Activated naive CD4-positive, alpha-beta T cell treated with anti-CD3 and anti-CD28 coated beads, Interleukin-2, amount 50 U/mL, for 24 hours (primary cell): Measurements from ENCODE around the gene DERA.
"Not testable (repeated sequence)": the region's sequence is repeated elsewhere in the genome, so short reads cannot be mapped to it uniquely, and the experiment has no call there.

Source experiments
- H3K27ac Mint-ChIP-seq: one replicate; pipeline ENCODE4 v1.8.0; 2021; ENCODE audit warnings: mild to moderate bottlenecking, mixed read lengths
- H3K27me3 Mint-ChIP-seq: one replicate; pipeline ENCODE4 v1.8.0; 2021; ENCODE audit warnings: mixed read lengths
- H3K36me3 Mint-ChIP-seq: one replicate; pipeline ENCODE4 v1.8.0; 2021; ENCODE audit warnings: mixed read lengths
- H3K4me1 Mint-ChIP-seq: one replicate; pipeline ENCODE4 v1.8.0; 2021; ENCODE audit warnings: mixed read lengths
- H3K4me3 Mint-ChIP-seq: one replicate; pipeline ENCODE4 v1.8.0; 2021; ENCODE audit warnings: mild to moderate bottlenecking, mixed read lengths
- H3K9me3 Mint-ChIP-seq: one replicate; pipeline ENCODE4 v1.8.0; 2021; ENCODE audit warnings: mixed read lengths

The DERA gene

GRCh38 chr12:15997910-15998309 is 86.8 kb downstream of the DERA start:
- H3K9me3 Mint-ChIP-seq, result no peaks in the 10 kb centered on the region
- H3K27me3 Mint-ChIP-seq, result no peaks in the 10 kb centered on the region
- H3K4me3 Mint-ChIP-seq, result no peak overlapping the region
- H3K27ac Mint-ChIP-seq, result no peak overlapping the region
- peaks cover 21% of the 10 kb centered on the region for H3K36me3 Mint-ChIP-seq
- no peaks in the 10 kb centered on the region for H3K4me1 Mint-ChIP-seq

- Mint-ChIP-seq H3K9me3 (no peaks in the 10 kb centered on the region), H3K4me3 (no peak overlapping the region), H3K27ac (no peak overlapping the region), H3K27me3 (no peaks in the 10 kb centered on the region), H3K4me1 (no peaks in the 10 kb centered on the region), H3K36me3 (peaks cover 25% of the 10 kb centered on the region)
Observed at GRCh38 chr12:16002880-16003279, 91.7 kb downstream of the DERA start.

GRCh38 chr12:16003460-16003859 is 92.3 kb downstream of the DERA start:
- no peaks in the 10 kb centered on the region for H3K9me3 Mint-ChIP-seq
- H3K27ac Mint-ChIP-seq, result no peak overlapping the region

GRCh38 chr12:16006752-16007151 is 95.6 kb downstream of the DERA start:
- Mint-ChIP-seq H3K4me3 (no peak overlapping the region), H3K36me3 (peaks cover 26% of the 10 kb centered on the region), H3K27me3 (no peaks in the 10 kb centered on the region), H3K4me1 (no peaks in the 10 kb centered on the region), H3K27ac (no peak overlapping the region), H3K9me3 (no peaks in the 10 kb centered on the region)

More at GRCh38 chr12:16003460-16003859, 92.3 kb downstream of the DERA start:
- Mint-ChIP-seq H3K4me3 (no peak overlapping the region), H3K27me3 (no peaks in the 10 kb centered on the region), H3K4me1 (no peaks in the 10 kb centered on the region), H3K36me3 (peaks cover 25% of the 10 kb centered on the region)

- Mint-ChIP-seq H3K9me3 (no peaks in the 10 kb centered on the region), H3K27me3 (no peaks in the 10 kb centered on the region), H3K4me3 (no peak overlapping the region), H3K4me1 (no peaks in the 10 kb centered on the region), H3K36me3 (peaks cover 32% of the 10 kb centered on the region), H3K27ac (no peak overlapping the region)
Observed at GRCh38 chr12:16008421-16008824, 97.3 kb downstream of the DERA start.

- peaks cover 46% of the 10 kb centered on the region for H3K36me3 Mint-ChIP-seq
- H3K4me1 Mint-ChIP-seq, result no peaks in the 10 kb centered on the region
- H3K27ac Mint-ChIP-seq, result no peak overlapping the region
- H3K27me3 Mint-ChIP-seq, result no peaks in the 10 kb centered on the region
- H3K4me3 Mint-ChIP-seq, result no peak overlapping the region
- no peaks in the 10 kb centered on the region for H3K9me3 Mint-ChIP-seq
Observed at GRCh38 chr12:16012117-16012516, 101.0 kb downstream of the DERA start.

- H3K4me1 Mint-ChIP-seq, H3K9me3 Mint-ChIP-seq, H3K4me3 Mint-ChIP-seq, H3K27me3 Mint-ChIP-seq, H3K27ac Mint-ChIP-seq: not testable (repeated sequence)
- H3K36me3 Mint-ChIP-seq, result peaks cover 49% of the 10 kb centered on the region
Observed at GRCh38 chr12:16013722-16014121, 102.6 kb downstream of the DERA start.

- peaks cover 52% of the 10 kb centered on the region for H3K36me3 Mint-ChIP-seq
- not testable (repeated sequence) for H3K4me3 Mint-ChIP-seq, H3K9me3 Mint-ChIP-seq
Observed at GRCh38 chr12:16014394-16014793, 103.3 kb downstream of the DERA start.

GRCh38 chr12:16016748-16017147 is 105.6 kb downstream of the DERA start:
- Mint-ChIP-seq H3K36me3 (peaks cover 62% of the 10 kb centered on the region), H3K4me1 (no peaks in the 10 kb centered on the region), H3K27ac (no peak overlapping the region), H3K4me3 (no peak overlapping the region), H3K27me3 (no peaks in the 10 kb centered on the region), H3K9me3 (peaks cover 22% of the 10 kb centered on the region)

More at GRCh38 chr12:16014394-16014793, 103.3 kb downstream of the DERA start:
- H3K27me3 Mint-ChIP-seq, H3K4me1 Mint-ChIP-seq, H3K27ac Mint-ChIP-seq: not testable (repeated sequence)

- Mint-ChIP-seq H3K36me3 (peaks cover 61% of the 10 kb centered on the region), H3K9me3 (peaks cover 22% of the 10 kb centered on the region), H3K4me3 (no peak overlapping the region), H3K27me3 (no peaks in the 10 kb centered on the region), H3K4me1 (no peaks in the 10 kb centered on the region), H3K27ac (no peak overlapping the region)
Observed at GRCh38 chr12:16018306-16018705, 107.2 kb downstream of the DERA start.

GRCh38 chr12:16019136-16019535 is 108.0 kb downstream of the DERA start:
- H3K36me3 Mint-ChIP-seq, result peaks cover 58% of the 10 kb centered on the region
- no peak overlapping the region for H3K27ac Mint-ChIP-seq
- H3K9me3 Mint-ChIP-seq, result peaks cover 28% of the 10 kb centered on the region
- H3K4me3 Mint-ChIP-seq, result no peak overlapping the region
- H3K4me1 Mint-ChIP-seq, result no peaks in the 10 kb centered on the region
- no peaks in the 10 kb centered on the region for H3K27me3 Mint-ChIP-seq

- Mint-ChIP-seq H3K9me3 (peaks cover 28% of the 10 kb centered on the region), H3K27ac (no peak overlapping the region), H3K27me3 (no peaks in the 10 kb centered on the region), H3K4me1 (no peaks in the 10 kb centered on the region), H3K4me3 (no peak overlapping the region), H3K36me3 (peaks cover 51% of the 10 kb centered on the region)
Observed at GRCh38 chr12:16020031-16020430, 108.9 kb downstream of the DERA start.

- Mint-ChIP-seq H3K9me3 (peaks cover 28% of the 10 kb centered on the region), H3K27me3 (no peaks in the 10 kb centered on the region), H3K4me1 (no peaks in the 10 kb centered on the region), H3K27ac (no peak overlapping the region), H3K36me3 (peaks cover 43% of the 10 kb centered on the region), H3K4me3 (no peak overlapping the region)
Observed at GRCh38 chr12:16021026-16021425, 109.9 kb downstream of the DERA start.

GRCh38 chr12:16021676-16022075 is 110.5 kb downstream of the DERA start:
- no peak overlapping the region for H3K27ac Mint-ChIP-seq
- H3K4me1 Mint-ChIP-seq, result no peaks in the 10 kb centered on the region
- H3K36me3 Mint-ChIP-seq, result peaks cover 39% of the 10 kb centered on the region
- peaks cover 28% of the 10 kb centered on the region for H3K9me3 Mint-ChIP-seq
- H3K4me3 Mint-ChIP-seq, result no peak overlapping the region
- no peaks in the 10 kb centered on the region for H3K27me3 Mint-ChIP-seq

- Mint-ChIP-seq H3K9me3 (peaks cover 6% of the 10 kb centered on the region), H3K36me3 (peaks cover 24% of the 10 kb centered on the region), H3K4me1 (no peaks in the 10 kb centered on the region), H3K27ac (no peak overlapping the region), H3K4me3 (no peak overlapping the region), H3K27me3 (no peaks in the 10 kb centered on the region)
Observed at GRCh38 chr12:16027002-16027401, 115.9 kb downstream of the DERA start.

GRCh38 chr12:16030744-16031143 is 119.6 kb downstream of the DERA start:
- H3K36me3 Mint-ChIP-seq, result peaks cover 25% of the 10 kb centered on the region

GRCh38 chr12:16034136-16034817 is 123.1 kb downstream of the DERA start:
- Mint-ChIP-seq H3K27ac (no peak overlapping the region), H3K9me3 (no peaks in the 10 kb centered on the region), H3K27me3 (no peaks in the 10 kb centered on the region), H3K4me1 (no peaks in the 10 kb centered on the region), H3K36me3 (peaks cover 32% of the 10 kb centered on the region), H3K4me3 (no peak overlapping the region)

More at GRCh38 chr12:16030744-16031143, 119.6 kb downstream of the DERA start:
- Mint-ChIP-seq H3K4me3 (no peak overlapping the region), H3K27ac (no peak overlapping the region), H3K4me1 (no peaks in the 10 kb centered on the region), H3K9me3 (no peaks in the 10 kb centered on the region), H3K27me3 (no peaks in the 10 kb centered on the region)
